Measurements from ENCODE around the gene KDM4B.
"Not testable (repeated sequence)": the region's sequence is repeated elsewhere in the genome, so short reads cannot be mapped to it uniquely, and the experiment has no call there.

The KDM4B gene

GRCh38 chr19:4968462-4969291 lies at the start of gene KDM4B:
TSS of gene KDM4B (plus strand) at chr19:4969113. CDS start at chr19:5032891, 63,778 bp downstream.
- DNase-seq (ENCODE audit: low spot score) (peak; percentile 98), FAIRE-seq (peak; percentile 72)

DNA sequence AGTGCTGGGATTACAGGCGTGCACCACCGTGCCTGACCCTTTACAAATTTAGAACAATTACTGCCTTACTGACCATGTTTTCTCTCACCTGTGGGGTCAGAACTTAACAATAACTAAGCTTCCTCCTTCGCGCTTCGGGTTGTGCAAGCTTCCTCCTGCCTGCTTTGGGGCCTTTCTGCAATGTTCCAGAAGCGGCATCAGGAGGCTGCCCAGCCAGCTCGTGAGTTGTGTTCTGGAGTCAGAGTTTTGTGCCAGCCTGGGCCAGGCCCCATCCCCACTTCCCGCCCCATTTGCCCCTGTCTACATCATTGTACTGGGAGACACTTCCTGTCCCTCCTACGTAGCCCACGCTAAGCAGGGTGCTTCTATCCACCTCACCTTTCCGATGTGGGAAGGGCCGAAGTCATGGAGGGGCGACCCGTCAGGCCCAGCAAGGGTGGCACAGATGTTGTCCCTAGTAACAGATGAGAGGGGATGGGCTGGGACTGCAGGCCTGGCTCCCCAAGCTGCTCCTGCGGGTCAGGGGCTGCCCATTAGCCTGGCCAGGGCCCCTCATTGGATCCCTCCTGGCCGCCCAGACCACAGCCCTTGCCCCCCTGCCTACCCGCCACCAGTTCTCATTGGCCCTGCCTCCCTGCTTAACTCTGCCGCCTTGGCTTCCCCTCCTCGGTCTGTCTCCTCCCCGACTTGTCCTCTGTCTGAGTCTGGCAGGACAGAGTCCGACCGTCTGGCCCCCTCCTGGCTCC lies 46.2 kb upstream of the KDM4B start:
- FAIRE-seq (no peak), DNase-seq (ENCODE audit: low spot score) (no peak)

GRCh38 chr19:4923276-4923747 lies 45.6 kb upstream of the KDM4B start:
- DNase-seq (ENCODE audit: low spot score) (no peak), FAIRE-seq (no peak)

GRCh38 chr19:4929186-4929585 lies 39.7 kb upstream of the KDM4B start:
- FAIRE-seq (no peak), DNase-seq (ENCODE audit: low spot score) (no peak)

- no peak for FAIRE-seq
- no peak for DNase-seq (ENCODE audit: low spot score)
These were observed 38.2 kb upstream of the KDM4B start for GRCh38 chr19:4930664-4931063.

DNA sequence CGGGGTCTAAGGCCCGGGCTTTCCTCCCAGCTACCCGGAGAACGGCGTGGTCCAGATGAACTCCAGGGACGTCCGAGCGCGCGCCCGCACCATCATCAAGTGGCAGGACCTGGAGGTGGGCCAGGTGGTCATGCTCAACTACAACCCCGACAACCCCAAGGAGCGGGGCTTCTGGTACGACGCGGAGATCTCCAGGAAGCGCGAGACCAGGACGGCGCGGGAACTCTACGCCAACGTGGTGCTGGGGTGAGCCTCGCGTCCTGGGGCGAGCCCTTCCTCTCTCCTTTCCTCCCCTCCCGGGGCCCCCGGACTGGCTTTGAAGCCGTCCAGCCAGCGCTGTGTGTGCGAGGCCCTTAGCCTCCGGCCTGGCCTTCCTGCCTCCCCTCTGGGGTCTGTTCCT lies 36.2 kb upstream of the KDM4B start:
- DNase-seq (ENCODE audit: low spot score) (no peak), FAIRE-seq (no peak)

- DNase-seq (ENCODE audit: low spot score) (no peak), FAIRE-seq (no peak)
These were observed 35.4 kb upstream of the KDM4B start for GRCh38 chr19:4933528-4933927.

DNA sequence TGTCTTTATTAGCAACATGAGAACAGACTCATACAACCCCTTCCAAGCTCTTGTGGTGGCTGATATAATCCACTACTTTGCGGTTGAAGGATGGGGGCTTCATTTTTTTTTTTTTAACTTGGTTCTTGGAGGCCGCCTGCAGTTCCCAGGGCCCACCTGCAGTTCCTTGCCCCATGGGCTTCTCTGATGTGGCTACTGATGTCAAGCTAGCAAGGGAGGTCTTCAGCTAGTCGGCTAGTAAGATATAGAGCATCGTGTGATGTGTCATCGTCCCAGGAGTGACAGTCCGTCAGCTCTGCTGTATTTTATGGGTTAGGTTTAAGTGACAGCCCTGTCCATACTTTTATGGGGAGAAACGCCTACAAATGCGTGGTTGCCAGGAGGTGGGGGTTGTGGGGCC lies 33.5 kb upstream of the KDM4B start:
- no peak for FAIRE-seq
- DNase-seq (ENCODE audit: low spot score): no peak

GRCh38 chr19:4937060-4937459 lies 31.9 kb upstream of the KDM4B start:
- DNase-seq (ENCODE audit: low spot score): no peak
- no peak for FAIRE-seq

- FAIRE-seq: not testable (repeated sequence)
These were observed 30.5 kb upstream of the KDM4B start for GRCh38 chr19:4938461-4938860.

DNA sequence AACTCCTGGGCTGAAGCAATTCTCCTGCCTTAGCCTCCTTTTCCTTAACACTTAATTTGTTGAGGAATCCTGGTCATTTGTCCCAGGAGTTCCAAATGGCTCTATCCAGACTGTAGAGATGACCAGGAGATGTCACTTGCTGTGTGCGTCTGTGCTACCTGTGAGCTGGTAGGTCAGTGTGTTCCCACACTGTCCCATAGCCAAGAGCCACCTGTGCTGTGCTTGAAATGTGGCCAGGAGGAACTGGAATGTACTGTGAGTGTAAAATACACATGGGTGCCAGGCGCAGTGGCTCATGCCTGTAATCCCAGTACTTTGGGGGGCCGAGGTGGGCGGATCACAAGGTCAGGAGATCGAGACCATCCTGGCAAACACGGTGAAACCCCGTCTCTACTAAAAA lies 29.4 kb upstream of the KDM4B start:
- no peak for DNase-seq (ENCODE audit: low spot score)
- no peak for FAIRE-seq

More at GRCh38 chr19:4938461-4938860, 30.5 kb upstream of the KDM4B start:
- not testable (repeated sequence) for DNase-seq (ENCODE audit: low spot score)

DNA sequence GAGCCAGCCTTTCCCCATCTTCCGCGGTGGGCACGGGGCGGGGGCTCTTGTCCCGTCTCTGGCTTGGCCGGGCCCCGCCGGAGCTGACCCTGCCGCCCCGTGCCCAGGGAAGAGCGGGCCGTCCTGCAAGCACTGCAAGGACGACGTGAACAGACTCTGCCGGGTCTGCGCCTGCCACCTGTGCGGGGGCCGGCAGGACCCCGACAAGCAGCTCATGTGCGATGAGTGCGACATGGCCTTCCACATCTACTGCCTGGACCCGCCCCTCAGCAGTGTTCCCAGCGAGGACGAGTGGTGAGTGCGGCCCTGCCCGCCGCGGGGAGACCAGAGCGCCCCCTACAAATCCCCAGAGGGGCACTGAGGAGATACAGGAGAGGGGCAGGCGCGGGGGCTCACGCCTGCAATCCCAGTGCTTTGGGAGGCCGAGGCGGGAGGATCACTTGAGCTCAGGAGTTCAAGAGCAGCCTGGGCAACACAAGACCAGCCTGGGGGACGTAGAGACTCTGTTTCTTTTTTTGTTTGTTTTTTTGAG lies 27.2 kb upstream of the KDM4B start:
- not testable (repeated sequence) for DNase-seq (ENCODE audit: low spot score); FAIRE-seq

DNA sequence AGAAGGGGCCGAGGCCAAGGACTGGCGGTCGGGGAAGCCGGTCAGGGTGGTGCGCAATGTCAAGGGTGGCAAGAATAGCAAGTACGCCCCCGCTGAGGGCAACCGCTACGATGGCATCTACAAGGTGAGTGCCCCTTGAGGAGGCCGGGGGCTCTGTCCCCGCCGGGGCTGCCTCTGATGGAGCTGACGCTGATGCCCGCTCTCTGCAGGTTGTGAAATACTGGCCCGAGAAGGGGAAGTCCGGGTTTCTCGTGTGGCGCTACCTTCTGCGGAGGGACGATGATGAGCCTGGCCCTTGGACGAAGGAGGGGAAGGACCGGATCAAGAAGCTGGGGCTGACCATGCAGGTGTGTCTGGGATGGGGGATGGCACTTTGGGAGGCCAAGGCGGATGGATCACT lies 18.3 kb upstream of the KDM4B start:
- not testable (repeated sequence) for DNase-seq (ENCODE audit: low spot score); FAIRE-seq

GRCh38 chr19:4951656-4952055 lies 17.3 kb upstream of the KDM4B start:
- DNase-seq (ENCODE audit: low spot score): no peak
- FAIRE-seq: no peak

DNA sequence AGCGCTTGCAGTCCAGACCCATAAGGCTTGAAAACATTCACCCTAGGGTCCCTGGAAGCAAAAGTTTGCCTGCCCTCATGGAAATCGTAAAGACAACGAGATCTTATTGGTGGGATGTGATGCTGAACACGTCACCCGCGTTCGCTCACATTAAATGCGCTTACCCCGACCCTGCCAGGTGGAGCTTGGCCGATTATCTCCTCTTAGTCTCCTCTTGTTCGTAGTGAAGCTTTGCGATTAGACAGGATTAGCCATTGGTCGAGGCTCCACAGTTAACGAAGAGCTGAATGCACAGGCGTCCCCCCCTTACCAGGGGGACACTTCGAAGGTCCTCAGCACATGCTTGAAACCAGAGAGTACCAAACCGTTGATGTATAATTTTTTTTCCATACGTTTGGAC lies 16.0 kb upstream of the KDM4B start:
- FAIRE-seq (no peak), DNase-seq (ENCODE audit: low spot score) (no peak)

DNA sequence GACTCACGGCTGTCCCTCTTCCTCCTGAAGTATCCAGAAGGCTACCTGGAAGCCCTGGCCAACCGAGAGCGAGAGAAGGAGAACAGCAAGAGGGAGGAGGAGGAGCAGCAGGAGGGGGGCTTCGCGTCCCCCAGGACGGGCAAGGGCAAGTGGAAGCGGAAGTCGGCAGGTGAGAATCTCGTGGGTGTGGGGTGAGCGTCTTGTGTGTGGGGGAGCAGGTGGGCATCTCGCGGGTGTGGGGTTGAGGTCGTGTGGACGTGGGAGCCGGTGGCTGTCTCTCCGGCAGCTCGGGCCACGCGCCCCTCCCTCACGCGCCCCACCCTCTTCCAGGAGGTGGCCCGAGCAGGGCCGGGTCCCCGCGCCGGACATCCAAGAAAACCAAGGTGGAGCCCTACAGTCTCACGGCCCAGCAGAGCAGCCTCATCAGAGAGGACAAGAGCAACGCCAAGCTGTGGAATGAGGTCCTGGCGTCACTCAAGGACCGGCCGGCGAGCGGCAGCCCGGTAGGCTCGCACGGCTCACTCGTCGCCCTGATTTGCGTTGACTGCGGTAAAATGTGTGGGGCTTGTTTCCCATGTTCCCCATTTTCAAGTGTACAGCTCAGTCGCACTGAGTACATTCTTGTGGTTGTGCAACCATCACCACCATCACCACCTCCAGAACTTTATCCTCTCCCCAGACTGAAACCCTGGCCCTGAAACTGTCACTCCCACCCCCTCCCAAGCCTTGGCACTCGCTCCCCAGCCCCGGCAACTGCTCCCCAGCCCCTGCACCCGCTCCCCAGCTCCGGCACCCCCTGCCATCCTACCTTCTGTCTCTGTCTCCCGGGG lies 14.4 kb upstream of the KDM4B start:
- DNase-seq (ENCODE audit: low spot score); FAIRE-seq: not testable (repeated sequence)

DNA sequence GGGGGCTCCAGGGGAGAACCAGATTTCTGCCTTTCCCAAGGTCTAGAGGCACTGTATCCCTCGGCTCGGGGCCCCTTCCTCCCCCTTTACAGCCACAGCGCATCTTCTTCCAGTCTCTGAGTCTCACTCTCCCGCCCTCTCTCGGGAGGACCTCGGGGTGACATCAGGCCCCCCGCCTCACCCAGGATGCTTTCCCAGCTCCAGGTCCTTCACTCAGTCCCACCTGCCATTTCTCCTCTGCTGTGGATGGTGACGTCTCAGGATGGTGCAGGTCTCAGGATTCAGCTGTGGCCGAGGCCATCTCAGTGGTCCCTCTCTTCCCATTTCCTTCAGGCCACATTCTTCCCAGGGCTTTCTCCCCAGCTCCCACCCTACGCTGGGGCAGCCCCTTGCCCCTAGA lies 13.6 kb upstream of the KDM4B start:
- DNase-seq (ENCODE audit: low spot score) (no peak), FAIRE-seq (no peak)

GRCh38 chr19:4957981-4958380 lies 10.9 kb upstream of the KDM4B start:
- FAIRE-seq (no peak), DNase-seq (ENCODE audit: low spot score) (no peak)

DNA sequence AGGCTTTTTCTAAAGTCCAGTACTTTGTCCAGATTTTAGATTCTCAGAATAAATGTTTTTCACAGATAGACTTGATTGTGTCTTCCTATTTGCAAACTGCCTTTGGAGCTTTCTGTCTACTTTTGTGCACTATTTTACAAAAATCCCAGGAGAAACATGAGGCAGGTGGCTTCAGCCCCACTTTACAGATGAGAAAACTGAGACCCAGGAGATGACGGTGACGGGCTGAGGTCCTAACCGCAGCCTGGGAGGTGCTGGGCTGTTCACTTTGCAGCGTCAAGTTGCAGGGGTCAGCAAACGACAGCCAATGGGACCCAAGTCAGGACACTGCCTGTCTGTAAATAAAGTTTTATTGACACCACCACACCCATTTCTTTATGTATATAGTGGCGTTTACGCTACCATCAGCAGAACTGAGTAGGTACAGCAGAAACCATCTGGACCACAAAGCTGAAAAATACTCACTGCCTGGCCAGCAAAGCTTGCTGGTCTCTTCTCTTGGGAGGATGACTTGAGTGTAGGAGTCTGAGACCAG lies 6.8 kb upstream of the KDM4B start:
- FAIRE-seq: no peak
- no peak for DNase-seq (ENCODE audit: low spot score)

- DNase-seq (ENCODE audit: low spot score) (no peak), FAIRE-seq (no peak)
These were observed 3.9 kb upstream of the KDM4B start for GRCh38 chr19:4965061-4965460.

DNA sequence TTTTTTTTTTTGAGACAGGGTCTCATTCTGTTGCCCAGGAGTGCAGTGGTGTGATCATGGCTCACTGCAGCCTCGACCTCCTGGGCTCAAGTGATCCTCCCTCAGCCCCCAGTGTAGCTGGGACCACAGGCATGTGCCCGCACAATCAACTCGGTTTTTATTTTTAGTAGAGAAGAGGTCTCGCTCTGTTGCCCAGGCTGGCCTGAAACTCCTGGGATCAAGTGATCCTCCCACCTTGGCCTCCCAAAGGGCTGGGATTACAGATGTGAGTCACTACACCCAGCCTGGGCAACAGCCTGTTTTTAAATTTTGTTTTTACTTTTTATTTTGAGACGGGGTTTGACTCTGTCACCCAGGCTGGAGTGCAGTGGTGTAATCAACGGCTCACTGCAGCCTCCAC lies 2.3 kb upstream of the KDM4B start:
- peak; percentile 76 for DNase-seq (ENCODE audit: low spot score)
- FAIRE-seq: peak; percentile 78
